ENCODE results near the gene BCAR1.
"Not testable (repeated sequence)": the region's sequence is repeated elsewhere in the genome, so short reads cannot be mapped to it uniquely, and the experiment has no call there.

Gene BCAR1

GRCh38 chr16:75209944-75210343 lies 41.5 kb downstream of the BCAR1 start:
- TF ChIP-seq, protein P1, sequence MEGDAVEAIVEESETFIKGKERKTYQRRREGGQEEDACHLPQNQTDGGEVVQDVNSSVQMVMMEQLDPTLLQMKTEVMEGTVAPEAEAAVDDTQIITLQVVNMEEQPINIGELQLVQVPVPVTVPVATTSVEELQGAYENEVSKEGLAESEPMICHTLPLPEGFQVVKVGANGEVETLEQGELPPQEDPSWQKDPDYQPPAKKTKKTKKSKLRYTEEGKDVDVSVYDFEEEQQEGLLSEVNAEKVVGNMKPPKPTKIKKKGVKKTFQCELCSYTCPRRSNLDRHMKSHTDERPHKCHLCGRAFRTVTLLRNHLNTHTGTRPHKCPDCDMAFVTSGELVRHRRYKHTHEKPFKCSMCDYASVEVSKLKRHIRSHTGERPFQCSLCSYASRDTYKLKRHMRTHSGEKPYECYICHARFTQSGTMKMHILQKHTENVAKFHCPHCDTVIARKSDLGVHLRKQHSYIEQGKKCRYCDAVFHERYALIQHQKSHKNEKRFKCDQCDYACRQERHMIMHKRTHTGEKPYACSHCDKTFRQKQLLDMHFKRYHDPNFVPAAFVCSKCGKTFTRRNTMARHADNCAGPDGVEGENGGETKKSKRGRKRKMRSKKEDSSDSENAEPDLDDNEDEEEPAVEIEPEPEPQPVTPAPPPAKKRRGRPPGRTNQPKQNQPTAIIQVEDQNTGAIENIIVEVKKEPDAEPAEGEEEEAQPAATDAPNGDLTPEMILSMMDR (IDR thresholded peaks at IDR 0.05; ENCODE audit: insufficient read depth, low read depth, low read length, missing control alignments), result no peak
- H3K4me3 ChIP-seq (ENCODE audit: low read length), result no peak overlapping the region
- DNase-seq (ENCODE audit: low read depth), result no peak

- not testable (repeated sequence) for H3K4me3 ChIP-seq (ENCODE audit: low read length); DNase-seq (ENCODE audit: low read depth)
These were observed 41.9 kb downstream of the BCAR1 start for GRCh38 chr16:75209514-75209913.

DNA sequence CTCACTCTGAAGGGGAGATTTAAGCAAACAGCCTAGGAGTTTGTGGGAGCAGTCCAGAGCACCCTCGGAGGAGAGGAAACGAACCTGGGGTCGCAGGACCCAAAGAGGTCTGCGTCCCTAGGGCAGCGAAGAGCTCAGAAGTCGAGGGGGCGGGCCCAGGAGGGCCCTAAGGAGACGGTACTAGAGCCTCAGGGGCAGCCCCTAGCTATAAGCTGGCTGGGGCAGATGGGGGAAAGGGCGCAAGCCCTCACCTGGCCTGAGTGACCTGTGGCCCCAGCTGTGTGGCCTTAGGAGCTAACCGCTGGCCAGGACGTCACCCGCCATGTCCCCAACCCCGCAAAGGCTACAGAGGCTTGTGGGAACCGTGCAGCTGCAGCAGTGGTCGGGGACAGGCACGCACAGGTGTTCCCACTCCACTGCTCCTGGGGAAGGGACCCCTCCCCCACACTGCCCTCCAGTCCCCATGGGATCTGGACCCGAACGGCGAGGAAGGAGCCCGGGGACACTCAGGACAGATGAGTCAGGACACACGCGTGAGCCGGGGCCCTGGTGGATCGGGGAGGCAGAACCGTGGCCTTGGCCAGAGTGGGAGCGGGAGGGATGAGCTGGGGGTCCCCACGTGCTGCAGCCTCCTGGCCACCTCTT lies 42.4 kb downstream of the BCAR1 start:
- no peak overlapping the region for H3K4me3 ChIP-seq (ENCODE audit: low read length)
- no peak for DNase-seq (ENCODE audit: low read depth)
- TF ChIP-seq, protein P1 (IDR thresholded peaks at IDR 0.05; ENCODE audit: insufficient read depth, low read depth, low read length, missing control alignments), result no peak

- no peak overlapping the region for H3K4me3 ChIP-seq (ENCODE audit: low read length)
- DNase-seq (ENCODE audit: low read depth), result no peak
- TF ChIP-seq, protein P1 (IDR thresholded peaks at IDR 0.05; ENCODE audit: insufficient read depth, low read depth, low read length, missing control alignments), result no peak
These were observed 43.1 kb downstream of the BCAR1 start for GRCh38 chr16:75208242-75208825.

GRCh38 chr16:75207831-75208230 lies 43.6 kb downstream of the BCAR1 start:
- TF ChIP-seq, protein P1 (IDR thresholded peaks at IDR 0.05; ENCODE audit: insufficient read depth, low read depth, low read length, missing control alignments), result no peak
- DNase-seq (ENCODE audit: low read depth), result no peak
- H3K4me3 ChIP-seq (ENCODE audit: low read length), result no peak overlapping the region

DNA sequence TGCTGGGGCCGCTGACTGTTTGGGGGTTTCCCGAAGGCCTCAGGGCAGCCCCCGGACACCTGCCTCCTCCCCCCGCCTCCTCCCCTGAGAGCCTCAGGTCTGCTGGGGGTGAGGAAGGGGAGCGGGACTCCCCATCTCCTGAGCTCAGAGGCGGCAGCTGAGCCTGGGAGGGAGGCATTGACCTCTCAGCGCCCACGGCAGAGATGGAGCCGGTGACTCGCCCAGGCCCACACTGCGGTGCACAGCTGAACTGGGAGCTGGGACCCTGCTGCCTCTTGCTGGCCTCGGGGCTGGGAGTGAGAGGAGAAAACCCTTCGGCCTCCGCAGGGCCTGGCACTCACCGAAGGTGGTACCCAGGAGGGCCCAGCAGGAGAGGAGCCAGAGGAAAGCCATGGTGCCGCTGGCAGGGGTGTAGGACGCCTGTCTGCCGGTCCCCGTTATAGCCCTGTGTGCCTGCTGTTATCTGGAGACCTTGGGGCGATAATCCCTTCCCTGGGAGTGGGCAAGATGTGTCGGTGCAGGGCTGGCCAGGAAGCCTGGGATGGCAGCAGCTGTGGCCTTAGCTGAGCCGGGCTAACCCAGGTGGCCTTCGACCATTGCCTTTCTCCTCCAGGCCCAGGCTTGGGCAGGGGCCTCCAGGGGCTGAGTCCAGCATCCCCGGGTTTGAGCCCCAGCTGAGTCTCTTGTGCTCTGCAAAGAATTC lies 44.5 kb downstream of the BCAR1 start, which contains the start of gene CTRB2:
CTRB2 (minus strand) TSS at position 413 of the 703 bp plus-strand sequence; CDS start at position 393, 20 bp downstream.
- TF ChIP-seq, protein P1 (IDR thresholded peaks at IDR 0.05; ENCODE audit: insufficient read depth, low read depth, low read length, missing control alignments), result no peak
- H3K4me3 ChIP-seq (ENCODE audit: low read length), result no peak within 1 kb of the TSS
- DNase-seq (ENCODE audit: low read depth), result no peak

GRCh38 chr16:75205961-75206748 lies 45.3 kb downstream of the BCAR1 start:
- DNase-seq (ENCODE audit: low read depth), result not testable (repeated sequence)

DNA sequence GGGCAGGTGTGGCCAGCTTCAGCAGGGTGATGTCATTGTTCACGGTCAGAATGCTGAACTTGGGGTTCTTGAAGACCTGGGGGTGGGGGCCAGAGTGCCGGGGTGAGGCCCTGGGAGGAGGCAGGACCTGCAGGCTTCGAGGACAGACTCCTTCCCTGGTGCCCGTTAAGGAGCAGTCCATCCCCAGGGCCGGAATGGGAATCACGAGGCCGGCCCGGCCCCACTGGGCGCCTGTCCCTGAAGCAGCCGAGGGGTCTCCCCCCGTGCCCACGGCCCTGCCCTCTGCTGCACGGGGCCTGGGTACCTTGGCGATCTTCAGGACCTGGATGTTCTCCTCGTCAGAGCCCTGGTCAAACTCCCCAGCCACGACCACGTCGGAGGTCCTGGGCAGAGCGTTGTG lies 46.0 kb downstream of the BCAR1 start:
- not testable (repeated sequence) for DNase-seq (ENCODE audit: low read depth); H3K4me3 ChIP-seq (ENCODE audit: low read length)

More at GRCh38 chr16:75205961-75206748, 45.3 kb downstream of the BCAR1 start:
- not testable (repeated sequence) for H3K4me3 ChIP-seq (ENCODE audit: low read length)

DNA sequence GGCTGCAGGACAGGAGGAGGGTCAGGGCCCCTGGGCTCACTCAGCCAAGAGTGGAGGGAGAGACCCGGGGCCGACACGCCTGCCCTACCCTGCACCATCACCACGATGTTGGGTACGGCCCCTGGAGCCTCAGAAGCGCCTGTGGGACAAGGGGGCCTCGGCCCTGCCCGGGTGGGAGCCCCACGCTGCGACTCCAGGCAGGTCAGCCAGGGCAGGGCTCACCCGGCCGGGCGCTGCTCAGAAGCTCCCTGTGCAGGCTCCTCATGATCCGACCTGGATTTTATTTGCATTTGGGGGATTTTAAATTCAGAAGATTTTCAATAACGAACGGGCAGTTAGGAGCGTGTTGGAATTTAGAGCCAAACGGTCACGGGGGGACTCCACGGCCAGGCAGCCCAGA lies 46.5 kb downstream of the BCAR1 start:
- DNase-seq (ENCODE audit: low read depth), result not testable (repeated sequence)

More for the DNA sequence above, 46.5 kb downstream of the BCAR1 start:
- not testable (repeated sequence) for H3K4me3 ChIP-seq (ENCODE audit: low read length)

Data from epithelial cell of esophagus (primary cell).